ENCODE results near the gene UTP11.

The UTP11 gene

DNA sequence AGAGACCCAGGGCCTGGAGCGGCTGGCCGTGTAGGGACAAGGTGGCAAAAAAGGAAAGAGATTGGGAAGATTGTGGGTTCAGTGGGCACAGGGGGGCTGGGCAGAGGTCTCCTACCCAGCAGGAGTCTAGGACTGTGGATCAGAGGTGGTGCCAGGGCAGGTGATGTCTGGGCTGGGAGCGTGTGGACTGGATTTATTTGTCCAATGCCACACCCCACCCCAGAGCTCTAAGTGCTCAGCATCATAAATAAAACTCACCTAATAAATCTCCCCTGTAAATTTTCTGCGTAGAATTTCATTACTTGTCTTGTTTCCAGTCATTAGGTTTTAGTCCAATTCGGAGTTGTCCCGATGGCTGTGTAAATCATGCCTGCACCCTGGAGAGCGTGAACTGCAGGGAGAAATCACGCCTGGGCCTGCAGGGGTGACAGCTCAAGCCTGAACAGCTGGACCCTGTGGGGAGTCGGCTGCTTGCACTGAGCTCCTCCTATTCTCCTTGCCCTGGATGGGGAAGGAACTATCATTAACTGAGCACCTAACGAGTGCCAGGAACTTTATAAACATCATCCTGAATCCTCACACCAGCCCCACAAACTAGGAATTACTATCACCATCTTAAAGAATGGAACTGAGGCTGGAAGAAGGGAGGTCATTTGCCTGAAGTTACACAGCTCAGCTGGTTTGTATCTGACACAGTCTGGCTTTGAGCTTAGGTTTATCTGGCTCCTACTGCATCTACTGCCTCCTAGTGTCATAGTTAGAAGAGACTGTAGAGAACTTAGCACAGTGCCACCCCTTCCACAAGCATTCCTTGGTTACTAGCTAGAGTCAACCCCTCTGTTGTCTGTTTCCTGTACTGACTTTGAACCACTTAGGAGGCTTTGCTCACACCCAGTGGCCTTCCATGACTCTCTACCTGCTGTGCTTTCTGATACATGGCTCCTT is 59.0 kb downstream of the UTP11 start:
- no peak for DNase-seq (ENCODE audit: low read depth in 2 of 2)

DNA sequence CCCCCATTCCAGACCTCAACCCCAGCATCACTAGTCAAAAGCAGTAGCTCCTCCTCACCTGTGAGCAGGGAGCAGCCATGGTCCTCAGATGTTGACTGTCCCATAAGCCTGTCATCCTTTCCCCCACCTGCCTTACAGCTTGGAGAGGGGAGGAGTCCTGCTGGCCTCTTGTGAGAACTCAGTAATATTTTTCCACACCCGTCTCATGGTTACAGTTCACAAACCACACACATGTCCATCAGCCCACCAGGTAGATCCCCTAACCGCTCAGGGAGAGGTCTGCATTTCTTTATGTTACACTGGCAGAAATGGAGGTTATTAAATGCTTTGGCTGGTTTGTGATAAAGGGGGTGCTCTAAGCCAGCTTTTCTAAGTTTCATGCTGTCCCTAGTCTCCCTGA is 60.3 kb downstream of the UTP11 start:
- DNase-seq (ENCODE audit: low read depth in 2 of 2) = no peak

DNA sequence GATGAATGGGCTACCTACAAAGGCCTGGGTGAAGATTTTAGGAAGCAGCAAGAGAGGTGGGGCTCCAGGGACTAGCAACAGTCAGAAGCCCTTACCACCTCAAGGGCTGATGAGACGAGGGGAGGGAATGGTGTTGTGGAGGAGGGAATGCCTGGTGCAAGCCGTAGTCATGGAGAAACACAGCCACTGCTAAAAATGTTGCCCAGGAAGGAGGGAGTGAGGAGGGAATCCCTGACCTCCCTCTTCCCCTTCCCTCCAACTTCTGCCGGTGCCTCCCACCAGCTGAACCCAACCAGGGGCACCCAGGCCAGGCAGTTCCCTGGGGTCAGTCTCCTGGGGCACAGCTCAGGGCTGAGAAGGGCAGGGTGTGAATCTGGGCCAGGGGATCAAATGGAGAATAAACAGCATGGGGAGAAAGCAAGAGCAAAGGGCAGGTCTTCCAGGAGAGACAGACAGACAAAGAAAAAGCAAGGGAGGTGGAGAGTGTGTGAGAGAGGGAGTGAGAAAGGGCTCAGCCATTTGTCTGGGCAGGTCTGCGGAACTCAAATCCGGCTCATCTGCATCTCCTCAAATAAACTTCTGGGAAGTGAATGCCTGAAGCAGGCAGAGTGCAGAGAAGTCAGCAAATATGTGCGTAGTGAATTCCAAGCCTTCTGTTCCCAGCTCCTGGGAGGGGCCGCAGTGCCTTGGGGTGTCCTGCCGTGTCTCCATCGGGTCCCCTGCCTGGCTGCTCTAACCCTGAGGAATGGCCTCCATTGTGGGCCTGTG is 61.2 kb downstream of the UTP11 start:
- no peak for DNase-seq (ENCODE audit: low read depth in 2 of 2)

- DNase-seq (ENCODE audit: low read depth in 2 of 2) = no peak
These were observed 61.8 kb downstream of the UTP11 start for GRCh38 chr1:38074302-38074677.

All from stimulated activated CD8-positive, alpha-beta memory T cell treated with anti-CD3 and anti-CD28 coated beads, Interleukin-15, amount 100 ng/mL, for 4 hours (primary cell).